H9 (cell line): ENCODE measurements around the gene MEFV. TPM values are rescaled to one million over a fixed set of nuclear protein-coding genes. Genes with fewer than 3 reads are reported as not detected.

Experiments used
- DNase-seq: peaks from one replicate; pipeline ENCODE4 v3.0.0-alpha.2; 2017
- H2AFZ ChIP-seq: one replicate; pipeline ENCODE4 v1.6.1; 2013; ENCODE audit warnings: mild to moderate bottlenecking, low read length, control low read depth, moderate library complexity
- H2AK5ac ChIP-seq: 2 replicates; pipeline ENCODE4 v1.6.1; 2013; ENCODE audit warnings: low read length, control low read depth, mixed read lengths; ENCODE audit not compliant: insufficient read length
- H2BK120ac ChIP-seq: one replicate; pipeline ENCODE4 v1.6.1; 2013; ENCODE audit warnings: low read depth, mild to moderate bottlenecking, low read length, control low read depth, inconsistent platforms; ENCODE audit not compliant: poor library complexity, severe bottlenecking
- H2BK12ac ChIP-seq: 2 replicates; pipeline ENCODE4 v1.6.1; 2013; ENCODE audit warnings: low read length, control low read depth, mixed read lengths, low read depth; ENCODE audit not compliant: insufficient read length
- H2BK15ac ChIP-seq: 2 replicates; pipeline ENCODE4 v1.6.1; 2013; ENCODE audit warnings: low read depth, low read length, control low read depth
- H2BK20ac ChIP-seq: one replicate; pipeline ENCODE4 v1.6.1; 2013; ENCODE audit warnings: low read depth, mild to moderate bottlenecking, low read length, control low read depth, inconsistent platforms; ENCODE audit not compliant: poor library complexity, severe bottlenecking
- H2BK5ac ChIP-seq: 2 replicates; pipeline ENCODE4 v1.6.1; 2013; ENCODE audit warnings: low read length, control low read depth, mixed read lengths; ENCODE audit not compliant: insufficient read length
- H3K14ac ChIP-seq: 2 replicates; pipeline ENCODE4 v1.6.1; 2013; ENCODE audit warnings: low read length, control low read depth; ENCODE audit not compliant: insufficient read depth
- H3K18ac ChIP-seq: 2 replicates; pipeline ENCODE4 v1.6.1; 2013; ENCODE audit warnings: low read depth, mild to moderate bottlenecking, mixed read lengths, low read length, control low read depth; ENCODE audit not compliant: insufficient read length
- H3K23ac ChIP-seq: 2 replicates; pipeline ENCODE4 v1.6.1; 2013; ENCODE audit warnings: low read length, control low read depth, mixed read lengths, low read depth; ENCODE audit not compliant: insufficient read length
- H3K23me2 ChIP-seq: 2 replicates; pipeline ENCODE4 v1.6.1; 2013; ENCODE audit warnings: low read depth, mild to moderate bottlenecking, mixed read lengths, low read length, control low read depth; ENCODE audit not compliant: insufficient read length, poor library complexity, severe bottlenecking
- H3K27ac ChIP-seq: 2 replicates; pipeline ENCODE4 v1.5.1; 2013; ENCODE audit warnings: low read length, control low read depth, mixed read lengths, low read depth; ENCODE audit not compliant: insufficient read length
- H3K27me3 ChIP-seq: 2 replicates; pipeline ENCODE4 v1.6.1; 2013; ENCODE audit warnings: low read length, control low read depth, inconsistent platforms; ENCODE audit not compliant: insufficient read depth
- H3K4ac ChIP-seq: 2 replicates; pipeline ENCODE4 v1.6.1; 2013; ENCODE audit warnings: low read depth, mild to moderate bottlenecking, control low read depth, inconsistent platforms, low read length, moderate library complexity
- H3K4me1 ChIP-seq: 2 replicates; pipeline ENCODE4 v1.6.1; 2013; ENCODE audit warnings: low read length, control low read depth, inconsistent platforms; ENCODE audit not compliant: insufficient read depth
- H3K4me2 ChIP-seq: 2 replicates; pipeline ENCODE4 v1.6.1; 2013; ENCODE audit warnings: low read length, control low read depth, mixed read lengths; ENCODE audit not compliant: insufficient read length, insufficient read depth
- H3K56ac ChIP-seq: 2 replicates; pipeline ENCODE4 v1.6.1; 2013; ENCODE audit warnings: low read depth, mild to moderate bottlenecking, mixed read lengths, low read length, control low read depth; ENCODE audit not compliant: insufficient read length
- H3K79me1 ChIP-seq: 2 replicates; pipeline ENCODE4 v1.6.1; 2013; ENCODE audit warnings: low read depth, mild to moderate bottlenecking, moderate library complexity, low read length, control low read depth, inconsistent platforms; ENCODE audit not compliant: insufficient read depth, poor library complexity, severe bottlenecking
- H3K79me2 ChIP-seq: 2 replicates; pipeline ENCODE4 v1.6.1; 2013; ENCODE audit warnings: low read length, control low read depth, inconsistent platforms; ENCODE audit not compliant: insufficient read depth
- H3K9ac ChIP-seq: 2 replicates; pipeline ENCODE4 v1.6.1; 2013; ENCODE audit warnings: low read length, control low read depth, mixed read lengths; ENCODE audit not compliant: insufficient read length; ENCODE audit errors: extremely low read depth
- H3K9me3 ChIP-seq: one replicate; pipeline ENCODE4 v1.6.1; 2013; ENCODE audit warnings: low read depth, low read length, inconsistent platforms; ENCODE audit not compliant: control insufficient read depth
- H3T11ph ChIP-seq: one replicate; pipeline ENCODE4 v1.6.1; 2013; ENCODE audit warnings: mild to moderate bottlenecking, low read length, control low read depth, inconsistent platforms
- H4K20me1 ChIP-seq: one replicate; pipeline ENCODE4 v1.6.1; 2013; ENCODE audit not compliant: control insufficient read depth, insufficient read length, insufficient read depth
- H4K5ac ChIP-seq: 2 replicates; pipeline ENCODE4 v1.6.1; 2013; ENCODE audit warnings: low read depth, mild to moderate bottlenecking, mixed read lengths, low read length, control low read depth; ENCODE audit not compliant: insufficient read length
- H4K8ac ChIP-seq: replicated peaks from 2 replicates; pipeline ENCODE4 v1.6.1; 2013; ENCODE audit warnings: low read length, control low read depth, mixed read lengths, low read depth; ENCODE audit not compliant: insufficient read length
- H4K91ac ChIP-seq: 2 replicates; pipeline ENCODE4 v1.6.1; 2013; ENCODE audit warnings: low read depth, mild to moderate bottlenecking, moderate library complexity, mixed read lengths, low read length, control low read depth; ENCODE audit not compliant: insufficient read length
- H3K27ac Mint-ChIP-seq, 3 experiments: 2 replicates in 2 of 3; 3 replicates in 1 of 3; pipeline ENCODE4 v1.8.0; 2020 to 2021; ENCODE audit warnings: mixed read lengths in 3 of 3, mild to moderate bottlenecking in 1 of 3, moderate library complexity in 1 of 3
- H3K27me3 Mint-ChIP-seq: 2 replicates; pipeline ENCODE4 v1.8.0; 2021; ENCODE audit warnings: low read depth, mild to moderate bottlenecking, moderate library complexity, mixed read lengths
- H3K36me3 Mint-ChIP-seq, 3 experiments: 2 replicates in 2 of 3; 3 replicates in 1 of 3; pipeline ENCODE4 v1.8.0; 2020 to 2021; ENCODE audit warnings: low read depth in 3 of 3, mixed read lengths in 3 of 3; ENCODE audit not compliant: insufficient read depth in 1 of 3
- H3K4me1 Mint-ChIP-seq, 2 experiments: 2 replicates each; pipeline ENCODE4 v1.8.0; 2020; ENCODE audit warnings: mixed read lengths in 2 of 2
- H3K4me3 Mint-ChIP-seq, 2 experiments: 2 replicates in 1 of 2; 3 replicates in 1 of 2; pipeline ENCODE4 v1.8.0; 2020 to 2021; ENCODE audit warnings: mild to moderate bottlenecking in 2 of 2, mixed read lengths in 2 of 2, moderate library complexity in 1 of 2
- H3K9me3 Mint-ChIP-seq, 2 experiments: 2 replicates in 1 of 2; 3 replicates in 1 of 2; pipeline ENCODE4 v1.8.0; 2020; ENCODE audit warnings: mild to moderate bottlenecking in 2 of 2, mixed read lengths in 2 of 2, moderate library complexity in 1 of 2
- CTCF ChIP-seq: fragments of 200-600 bp; sonication (generic); conservative IDR thresholded peaks from 3 replicates; pipeline ENCODE4 v1.8.0; 2021; ENCODE audit warnings: antibody characterized with exemption, mild to moderate bottlenecking
- WGBS: extraction: QIAGEN DNeasy Blood & Tissue Kit; methylation state at CpG from one replicate; pipeline ENCODE4 v1.1.7; 2013; ENCODE audit warnings: missing lambda C conversion rate, low lambda C conversion rate, mixed read lengths; ENCODE audit not compliant: insufficient read length; ENCODE audit errors: extremely low coverage; 5-methylcytosine and 5-hydroxymethylcytosine counted together
- total RNA-seq: library from RNA; stranded (reverse); gene quantifications from 2 replicates; pipeline ENCODE4 v1.2.1, GENCODE V29; 2021

Gene MEFV
- total RNA-seq, 1 experiment from 2014 or later: not detected

GRCh38 chr16:3266873-3267537 lies 10.6 kb upstream of the MEFV start:
- no peak overlapping the region for H2AFZ ChIP-seq
- Mint-ChIP-seq H3K9me3 (peaks cover 36 to 47% of the 10 kb centered on the region in 2 experiments), H3K27me3 (peaks cover 28% of the 10 kb centered on the region), H3K27ac (no peak overlapping the region), H3K36me3 (no peaks in the 10 kb centered on the region), H3K4me3 (no peak overlapping the region), H3K4me1 (peaks cover 3% of the 10 kb centered on the region in 2 experiments)
- H4K91ac ChIP-seq: no peak overlapping the region
- H3K9me3 ChIP-seq: no peaks in the 10 kb centered on the region
- no peak overlapping the region for H2BK120ac ChIP-seq
- H4K20me1 ChIP-seq: no peaks in the 10 kb centered on the region
- no peaks in the 10 kb centered on the region for H3K4me1 ChIP-seq
- no peak overlapping the region for H2BK5ac ChIP-seq
- no peak overlapping the region for H3K9ac ChIP-seq
- no peak overlapping the region for H3K23ac ChIP-seq
- TF ChIP-seq CTCF: peak; percentile 68
- H2AK5ac ChIP-seq: no peak overlapping the region
- no peak overlapping the region for H4K8ac ChIP-seq
- no peak for DNase-seq
- H3K56ac ChIP-seq: no peak overlapping the region
- H3K23me2 ChIP-seq: peaks cover 3% of the 10 kb centered on the region
- H3K14ac ChIP-seq: no peak overlapping the region
- H3K18ac ChIP-seq: no peak overlapping the region
- no peak overlapping the region for H2BK12ac ChIP-seq
- H3K27ac ChIP-seq: no peak overlapping the region
- H3K27me3 ChIP-seq: no peaks in the 10 kb centered on the region; the same call in 1 of the 2 replicates
- H3K79me2 ChIP-seq: no peaks in the 10 kb centered on the region
- H3K4me2 ChIP-seq: no peak overlapping the region
- H4K5ac ChIP-seq: no peak overlapping the region
- H2BK20ac ChIP-seq: no peak overlapping the region
- H3K79me1 ChIP-seq: no peaks in the 10 kb centered on the region
- H3K4ac ChIP-seq: no peak overlapping the region
- no CpG with 5 or more reads among the region's 5 CpGs for WGBS
- no peak overlapping the region for H3T11ph ChIP-seq
- H2BK15ac ChIP-seq: no peak overlapping the region
